Tibial artery (tissue), 4 donors: ENCODE measurements around the gene MKLN1.

ENCODE experiments used
- DNase-seq, 2 donors: peaks; one replicate each; pipeline ENCODE4 v3.0.0-alpha.2; 2019
- H3K27ac ChIP-seq, 2 donors: fragments of 200-600 bp; sonication (generic) in 1 of 2; 1 replicate in 1 of 2; 2 replicates in 1 of 2; pipeline ENCODE4 v1.5.1; 2018 to 2019; ENCODE audit warnings: mild to moderate bottlenecking in 1 of 2
- H3K27me3 ChIP-seq, 2 donors: fragments of 200-600 bp; sonication (generic) in 1 of 2; one replicate each; pipeline versions ENCODE4 v1.5.1 to v1.6.0; 2016 to 2019
- H3K36me3 ChIP-seq, 3 donors: fragments of 200-600 bp; sonication (generic) in 2 of 3; one replicate each; pipeline ENCODE4 v1.5.1; 2016 to 2019; ENCODE audit warnings: mild to moderate bottlenecking in 2 of 3
- H3K4me1 ChIP-seq, 4 donors: fragments of 200-600 bp; sonication (generic) in 2 of 4; 1 replicate in 3 of 4; 2 replicates in 1 of 4; pipeline ENCODE4 v1.5.1; 2016 to 2019
- H3K4me3 ChIP-seq, 2 donors: fragments of 200-600 bp; sonication (generic) in 1 of 2; 1 replicate in 1 of 2; 2 replicates in 1 of 2; pipeline ENCODE4 v1.5.1; 2018 to 2019; ENCODE audit warnings: mild to moderate bottlenecking in 2 of 2
- H3K9me3 ChIP-seq, 3 donors: fragments of 200-600 bp; sonication (generic) in 1 of 3; one replicate each; pipeline ENCODE4 v1.5.1; 2016 to 2019
- intact Hi-C: fragments of 100-400 bp; cut with DNase I; formaldehyde crosslinking; loops from one replicate; pipeline ENCODE4 v1.15.0; 2023; ENCODE audit warnings: low total_unique reads
- TF ChIP-seq, protein P1 (sequence below), 2 experiments: fragments of 200-600 bp in 1 of 2; fragments of 450-650 bp in 1 of 2; IDR thresholded peaks; one replicate each; pipeline ENCODE4 v1.5.1; 2017 to 2019; ENCODE audit warnings: antibody characterized with exemption in 2 of 2, mild to moderate bottlenecking in 1 of 2, moderate library complexity in 1 of 2

Gene MKLN1

DNA sequence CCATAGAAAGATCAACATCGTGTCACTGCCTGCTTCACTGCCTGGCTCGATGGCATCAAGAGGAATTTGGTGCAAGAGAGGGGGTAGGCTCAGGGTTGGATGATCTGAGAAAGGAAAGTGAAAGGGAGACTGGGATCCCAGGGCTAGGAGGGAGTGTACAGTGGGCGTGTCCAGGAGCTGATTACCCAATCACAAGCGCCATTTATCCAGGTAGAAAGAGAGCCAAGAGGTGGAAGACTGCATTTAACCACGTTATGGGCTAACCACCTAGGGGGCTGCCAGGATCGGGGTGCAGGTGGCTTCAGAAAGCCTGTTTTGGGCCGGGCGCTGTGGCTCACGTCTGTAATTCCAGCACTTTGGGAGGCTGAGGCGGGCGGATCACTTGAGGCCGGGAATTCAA lies 218.4 kb downstream of the MKLN1 start:
- TF ChIP-seq, protein P1, sequence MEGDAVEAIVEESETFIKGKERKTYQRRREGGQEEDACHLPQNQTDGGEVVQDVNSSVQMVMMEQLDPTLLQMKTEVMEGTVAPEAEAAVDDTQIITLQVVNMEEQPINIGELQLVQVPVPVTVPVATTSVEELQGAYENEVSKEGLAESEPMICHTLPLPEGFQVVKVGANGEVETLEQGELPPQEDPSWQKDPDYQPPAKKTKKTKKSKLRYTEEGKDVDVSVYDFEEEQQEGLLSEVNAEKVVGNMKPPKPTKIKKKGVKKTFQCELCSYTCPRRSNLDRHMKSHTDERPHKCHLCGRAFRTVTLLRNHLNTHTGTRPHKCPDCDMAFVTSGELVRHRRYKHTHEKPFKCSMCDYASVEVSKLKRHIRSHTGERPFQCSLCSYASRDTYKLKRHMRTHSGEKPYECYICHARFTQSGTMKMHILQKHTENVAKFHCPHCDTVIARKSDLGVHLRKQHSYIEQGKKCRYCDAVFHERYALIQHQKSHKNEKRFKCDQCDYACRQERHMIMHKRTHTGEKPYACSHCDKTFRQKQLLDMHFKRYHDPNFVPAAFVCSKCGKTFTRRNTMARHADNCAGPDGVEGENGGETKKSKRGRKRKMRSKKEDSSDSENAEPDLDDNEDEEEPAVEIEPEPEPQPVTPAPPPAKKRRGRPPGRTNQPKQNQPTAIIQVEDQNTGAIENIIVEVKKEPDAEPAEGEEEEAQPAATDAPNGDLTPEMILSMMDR (IDR thresholded peaks at IDR 0.05) = no peak
- H3K27me3 ChIP-seq = no peaks in the 10 kb centered on the region
- H3K36me3 ChIP-seq = no peaks in the 10 kb centered on the region
- H3K9me3 ChIP-seq = no peaks in the 10 kb centered on the region
- no peak overlapping the region for H3K4me3 ChIP-seq
- peak overlapping the region in 1 of 2 donors; percentile 1 for H3K27ac ChIP-seq
- no peak for DNase-seq
- H3K4me1 ChIP-seq = peaks cover 0 to 4% (median 1%) of the 10 kb centered on the region in 4 donors
- intact Hi-C loops = no loop called here
